Muscle of leg (tissue), 11 donors: ENCODE results near the gene CD48. TPM values are rescaled to one million over a fixed set of nuclear protein-coding genes. Genes with fewer than 3 reads are reported as not detected.
"Not testable (repeated sequence)": the region's sequence is repeated elsewhere in the genome, so short reads cannot be mapped to it uniquely, and the experiment has no call there.

ENCODE experiments used
- DNase-seq: peaks from one replicate; pipeline ENCODE4 v3.0.0; 2013
- H3K27ac ChIP-seq: one replicate; pipeline ENCODE4 v1.5.1; 2013; ENCODE audit warnings: mild to moderate bottlenecking, low read length, control low read depth
- H3K27me3 ChIP-seq: one replicate; pipeline ENCODE4 v1.6.1; 2013; ENCODE audit warnings: low read length; ENCODE audit not compliant: control insufficient read depth, insufficient read depth
- H3K36me3 ChIP-seq: one replicate; pipeline ENCODE4 v1.6.1; 2013; ENCODE audit warnings: low read length; ENCODE audit not compliant: control insufficient read depth, insufficient read depth
- H3K4me1 ChIP-seq: one replicate; pipeline ENCODE4 v1.6.1; 2013; ENCODE audit warnings: low read length; ENCODE audit not compliant: control insufficient read depth, insufficient read depth
- H3K4me3 ChIP-seq: one replicate; pipeline ENCODE4 v1.5.1; 2013; ENCODE audit warnings: low read length, control low read depth
- H3K9me3 ChIP-seq: replicated peaks from 2 replicates; pipeline ENCODE4 v1.6.1; 2013; ENCODE audit warnings: low read depth, low read length; ENCODE audit not compliant: control insufficient read depth
- WGBS: methylation state at CpG from one replicate; pipeline ENCODE4 v1.1.5; 2013; ENCODE audit warnings: missing lambda C conversion rate; ENCODE audit not compliant: insufficient coverage; 5-methylcytosine and 5-hydroxymethylcytosine counted together
- polyA plus RNA-seq, 8 donors: library from polyadenylated mRNA; unstranded; fragments of 120-200 nt; gene quantifications; one replicate each; pipeline versions ENCODE4 v1.2.1 to v1.2.3, GENCODE V29; 2013; ENCODE audit warnings: inconsistent platforms in 1 of 8, low replicate concordance in 1 of 8; ENCODE audit not compliant: insufficient read length in 8 of 8, insufficient read depth in 1 of 8
- total RNA-seq: library from RNA; stranded (reverse); fragments of 120-200 nt; gene quantifications from one replicate; pipeline ENCODE4 v1.2.4, GENCODE V29; 2013

The CD48 gene
- total and polyA plus RNA-seq, 9 donors, result 1.1 to 2.0 (median 1.3) TPM

DNA sequence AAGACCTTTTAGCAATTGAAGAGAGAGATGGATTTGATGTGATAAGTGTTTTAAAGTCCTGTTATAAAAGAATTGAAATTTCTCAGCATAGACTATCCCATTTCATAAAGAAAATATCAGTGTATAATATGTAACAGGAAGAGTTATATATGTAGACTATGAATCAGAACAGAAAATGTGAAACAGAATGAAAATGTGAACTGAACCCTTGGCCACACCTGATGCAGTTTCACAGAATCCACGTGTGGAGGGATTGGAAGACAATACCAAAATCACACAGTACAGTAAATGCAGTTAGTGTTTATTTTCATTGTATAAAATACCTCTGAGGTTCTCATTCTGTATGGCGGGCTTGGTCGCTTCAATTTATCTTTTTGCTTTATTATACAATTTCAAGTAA lies 54.9 kb downstream of the CD48 start:
- Histone ChIP-seq H3K4me1 (no peaks in the 10 kb centered on the region), H3K4me3 (no peak overlapping the region), H3K27me3 (no peaks in the 10 kb centered on the region), H3K36me3 (no peaks in the 10 kb centered on the region), H3K9me3 (no peaks in the 10 kb centered on the region), H3K27ac (no peak overlapping the region)
- no CpG with 5 or more reads among the region's 3 CpGs for WGBS
- no peak for DNase-seq

DNA sequence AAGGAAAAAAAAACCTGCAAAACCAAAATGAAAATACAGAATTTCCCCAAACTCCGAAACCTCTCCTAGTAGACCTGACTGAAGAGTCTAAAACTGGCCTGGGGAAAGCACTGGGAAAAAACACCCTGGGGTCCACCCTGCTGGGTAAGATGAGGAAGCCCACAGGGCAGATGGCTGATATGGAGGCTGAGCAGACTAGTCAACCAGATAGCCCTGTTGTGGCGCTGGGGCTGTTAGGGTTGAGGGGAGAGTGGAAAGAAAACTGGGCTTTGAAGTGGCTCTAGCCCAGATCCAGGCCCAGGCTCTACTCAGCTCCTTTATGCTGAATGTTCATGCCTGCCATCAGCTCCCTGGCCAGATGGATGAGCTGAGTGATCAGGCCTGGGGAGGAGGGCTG lies 58.0 kb downstream of the CD48 start:
- WGBS, result 64% methylated on average over 1 of the region's 2 CpGs

DNA sequence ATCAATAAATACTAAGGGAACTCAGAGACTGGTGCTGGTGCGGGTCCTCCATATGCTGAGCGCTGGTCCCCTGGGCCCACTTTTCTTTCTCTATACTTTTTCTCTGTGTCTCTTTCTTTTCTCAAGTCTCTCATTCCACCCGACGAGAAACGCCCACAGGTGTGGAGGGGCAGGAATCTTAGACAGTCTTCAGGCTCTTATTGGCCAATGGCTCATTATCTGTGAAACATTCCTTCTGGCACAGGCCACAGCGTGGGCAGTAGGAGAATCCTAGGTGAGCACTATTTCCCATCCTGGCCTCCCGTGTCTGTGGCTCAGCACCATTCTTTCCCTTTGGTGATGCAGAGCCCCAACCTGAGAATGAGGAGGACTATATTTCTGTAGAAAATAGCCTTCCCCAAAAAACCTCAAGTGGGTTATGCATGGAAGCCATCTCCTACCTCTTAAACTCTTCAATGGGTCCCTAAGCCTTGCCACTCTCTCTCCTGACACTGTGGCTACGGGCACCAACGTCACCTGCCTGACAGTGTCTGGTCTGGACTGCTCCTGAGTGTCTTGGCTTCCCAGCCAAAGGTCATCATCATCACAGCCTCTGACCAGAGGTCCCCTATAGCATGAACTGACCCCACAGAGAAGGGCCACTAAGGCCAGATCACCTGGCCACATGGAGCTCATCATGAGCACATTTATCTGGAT lies 58.5 kb downstream of the CD48 start:
- no peak for DNase-seq
- Histone ChIP-seq H3K27me3 (no peaks in the 10 kb centered on the region), H3K4me3 (no peak overlapping the region), H3K4me1 (no peaks in the 10 kb centered on the region), H3K36me3 (no peaks in the 10 kb centered on the region), H3K27ac (no peak overlapping the region), H3K9me3 (no peaks in the 10 kb centered on the region)
- WGBS, result 72% methylated on average over 5 of the region's 9 CpGs

More for the DNA sequence above, 58.0 kb downstream of the CD48 start:
- Histone ChIP-seq H3K27ac (no peak overlapping the region), H3K4me3 (no peak overlapping the region), H3K27me3 (no peaks in the 10 kb centered on the region), H3K36me3 (no peaks in the 10 kb centered on the region), H3K9me3 (no peaks in the 10 kb centered on the region), H3K4me1 (no peaks in the 10 kb centered on the region)
- no peak for DNase-seq

DNA sequence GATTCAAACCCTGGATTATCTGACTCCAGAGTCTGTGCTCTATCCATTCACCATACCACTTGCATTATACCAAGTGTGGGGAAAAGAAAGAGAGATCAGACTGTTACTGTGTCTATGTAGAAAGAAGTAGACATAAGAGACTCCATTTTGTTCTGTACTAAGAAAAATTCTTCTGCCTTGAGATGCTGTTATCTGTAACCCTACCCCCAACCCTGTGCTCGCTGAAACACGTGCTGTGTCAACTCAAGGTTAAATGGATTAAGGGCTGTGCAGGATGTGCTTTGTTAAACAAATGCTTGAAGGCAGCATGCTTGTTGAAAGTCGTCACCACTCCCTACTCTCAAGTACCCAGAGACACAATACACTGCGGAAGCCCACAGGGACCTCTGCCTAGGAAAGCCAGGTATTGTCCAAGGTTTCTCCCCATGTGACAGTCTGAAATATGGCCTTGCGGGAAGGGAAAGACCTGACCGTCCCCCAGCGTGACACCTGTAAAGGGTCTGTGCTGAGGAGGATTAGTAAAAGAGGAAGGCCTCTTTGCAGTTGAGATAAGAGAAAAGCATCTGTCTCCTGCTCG lies 59.5 kb downstream of the CD48 start:
- not testable (repeated sequence) for H3K4me3 ChIP-seq, H3K27me3 ChIP-seq, H3K9me3 ChIP-seq, DNase-seq, H3K36me3 ChIP-seq, H3K4me1 ChIP-seq
- H3K27ac ChIP-seq, result peak overlapping the region; percentile 47
- 60% methylated on average over 1 of the region's 8 CpGs for WGBS

DNA sequence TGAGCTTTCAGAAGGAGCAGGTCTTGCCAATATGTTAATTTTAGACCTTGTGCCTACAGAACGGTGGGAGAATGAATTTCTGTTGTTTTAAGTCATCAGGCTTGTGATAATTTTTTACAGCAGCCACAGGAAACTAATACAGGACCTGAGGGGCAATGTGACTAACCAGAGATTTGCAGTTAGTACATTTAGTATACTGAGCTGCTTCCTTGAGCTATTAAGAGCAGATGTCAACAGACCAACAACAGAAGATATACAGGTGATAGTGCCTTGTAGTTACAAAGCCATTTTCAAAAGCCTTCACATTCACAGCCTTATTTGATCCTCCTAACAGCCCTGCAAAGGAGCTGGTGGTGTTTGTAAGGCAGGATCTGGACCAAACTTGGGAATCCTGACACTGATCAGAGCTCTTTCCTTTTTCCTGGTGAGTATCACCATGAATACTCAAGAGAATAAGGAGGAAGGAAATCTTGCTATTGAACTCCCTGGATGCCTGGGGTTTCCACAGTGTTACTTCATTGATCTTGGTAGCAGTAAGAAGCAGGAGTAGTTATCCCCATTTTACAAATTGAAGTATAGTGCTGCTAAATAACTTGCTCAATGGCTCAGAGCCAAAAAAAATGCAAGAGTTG lies 60.1 kb downstream of the CD48 start:
- no peak for DNase-seq
- 14% methylated on average over 1 of the region's 1 CpG for WGBS
- peak overlapping the region; percentile 47 for H3K27ac ChIP-seq
- H3K9me3 ChIP-seq, result no peaks in the 10 kb centered on the region
- no peaks in the 10 kb centered on the region for H3K36me3 ChIP-seq
- H3K4me1 ChIP-seq, result no peaks in the 10 kb centered on the region
- no peak overlapping the region for H3K4me3 ChIP-seq
- no peaks in the 10 kb centered on the region for H3K27me3 ChIP-seq

DNA sequence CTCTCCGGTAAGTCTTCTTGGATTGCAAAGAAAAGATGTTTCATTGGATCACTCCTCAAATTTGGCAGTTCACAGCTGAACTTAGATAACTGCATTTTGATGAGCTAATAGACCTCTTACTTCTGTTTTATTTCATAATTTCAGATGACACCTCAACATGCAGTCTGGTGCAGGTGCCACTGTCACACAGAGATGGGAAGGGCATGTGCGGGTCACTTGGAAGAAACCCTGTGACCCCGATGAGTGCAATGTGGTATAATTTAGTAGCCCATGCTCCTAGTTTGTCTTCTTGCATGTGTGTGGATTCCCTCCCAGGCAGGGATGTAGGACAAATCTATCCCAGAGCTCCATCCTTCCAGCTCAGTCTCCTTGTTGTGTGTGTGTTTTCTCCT lies 64.3 kb downstream of the CD48 start:
- Histone ChIP-seq H3K27ac (no peak overlapping the region), H3K27me3 (no peaks in the 10 kb centered on the region), H3K36me3 (no peaks in the 10 kb centered on the region), H3K4me3 (no peak overlapping the region), H3K9me3 (no peaks in the 10 kb centered on the region), H3K4me1 (no peaks in the 10 kb centered on the region)
- 80% methylated on average over 2 of the region's 3 CpGs for WGBS
- no peak for DNase-seq

DNA sequence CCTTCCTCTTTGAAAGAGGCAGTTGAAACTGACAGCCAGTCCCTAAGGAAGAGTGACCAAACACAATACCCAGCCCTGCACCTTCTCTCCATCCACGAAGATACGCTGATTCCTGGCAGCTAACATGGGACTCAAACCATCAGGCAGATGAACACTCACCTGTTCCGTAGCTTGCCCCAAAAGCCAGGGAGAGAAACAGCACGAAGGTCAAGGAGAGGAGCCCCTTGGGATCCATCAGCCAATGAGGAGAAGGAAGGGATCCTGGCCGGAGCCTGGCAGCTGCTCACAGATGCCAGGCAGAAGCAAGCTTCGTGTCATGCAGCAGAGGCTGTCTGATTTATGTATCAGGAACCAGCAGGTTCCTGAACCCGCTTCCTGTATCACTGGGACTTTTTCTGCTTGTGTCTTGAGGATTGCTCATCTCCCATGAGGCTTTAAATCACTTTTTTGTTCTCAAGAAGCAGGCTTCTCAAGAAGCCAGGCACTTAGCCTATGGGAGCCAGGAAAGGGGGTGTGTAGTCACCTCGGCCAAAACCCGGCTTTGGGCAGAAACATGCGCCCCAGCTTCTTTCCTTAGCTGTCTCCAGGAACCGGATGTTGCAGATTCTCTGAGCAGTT lies 64.8 kb downstream of the CD48 start, which contains the start of gene SLAMF1:
TSS of gene SLAMF1 (minus strand) at position 334 of the 618 bp plus-strand sequence. CDS start at position 235, 99 bp downstream.
- Histone ChIP-seq H3K4me3 (no peak within 1 kb of the TSS), H3K27ac (no peak within 1 kb of the TSS), H3K9me3 (no peaks in the 10 kb centered on the region), H3K36me3 (no peaks in the 10 kb centered on the region), H3K27me3 (no peaks in the 10 kb centered on the region), H3K4me1 (no peaks in the 10 kb centered on the region)
- 49% methylated on average over 8 of the region's 11 CpGs for WGBS
- DNase-seq, result peak; percentile 22

DNA sequence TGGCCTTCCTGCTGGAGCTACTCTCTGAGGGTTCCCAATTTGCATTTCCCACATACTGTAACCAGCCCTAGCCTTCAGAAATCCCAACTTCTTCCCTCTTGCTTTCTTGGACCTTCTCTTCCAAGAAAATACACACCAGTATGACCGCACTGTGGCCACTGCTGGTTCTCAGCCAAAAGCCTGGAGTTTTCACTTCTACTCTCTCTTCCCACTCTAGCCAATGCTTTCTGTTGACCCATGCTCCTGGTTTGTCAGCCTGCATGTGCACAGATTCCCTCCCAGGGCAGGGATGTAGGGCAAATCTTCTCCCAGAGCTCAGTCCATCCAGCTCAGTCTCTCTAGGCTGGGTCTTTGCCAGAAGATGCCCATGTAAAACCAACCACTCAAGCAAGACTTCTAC lies 65.4 kb downstream of the CD48 start:
- 81% methylated on average over 1 of the region's 1 CpG for WGBS
- Histone ChIP-seq H3K27me3 (no peaks in the 10 kb centered on the region), H3K4me3 (no peak overlapping the region), H3K4me1 (no peaks in the 10 kb centered on the region), H3K36me3 (no peaks in the 10 kb centered on the region), H3K27ac (no peak overlapping the region), H3K9me3 (no peaks in the 10 kb centered on the region)
- DNase-seq, result no peak

DNA sequence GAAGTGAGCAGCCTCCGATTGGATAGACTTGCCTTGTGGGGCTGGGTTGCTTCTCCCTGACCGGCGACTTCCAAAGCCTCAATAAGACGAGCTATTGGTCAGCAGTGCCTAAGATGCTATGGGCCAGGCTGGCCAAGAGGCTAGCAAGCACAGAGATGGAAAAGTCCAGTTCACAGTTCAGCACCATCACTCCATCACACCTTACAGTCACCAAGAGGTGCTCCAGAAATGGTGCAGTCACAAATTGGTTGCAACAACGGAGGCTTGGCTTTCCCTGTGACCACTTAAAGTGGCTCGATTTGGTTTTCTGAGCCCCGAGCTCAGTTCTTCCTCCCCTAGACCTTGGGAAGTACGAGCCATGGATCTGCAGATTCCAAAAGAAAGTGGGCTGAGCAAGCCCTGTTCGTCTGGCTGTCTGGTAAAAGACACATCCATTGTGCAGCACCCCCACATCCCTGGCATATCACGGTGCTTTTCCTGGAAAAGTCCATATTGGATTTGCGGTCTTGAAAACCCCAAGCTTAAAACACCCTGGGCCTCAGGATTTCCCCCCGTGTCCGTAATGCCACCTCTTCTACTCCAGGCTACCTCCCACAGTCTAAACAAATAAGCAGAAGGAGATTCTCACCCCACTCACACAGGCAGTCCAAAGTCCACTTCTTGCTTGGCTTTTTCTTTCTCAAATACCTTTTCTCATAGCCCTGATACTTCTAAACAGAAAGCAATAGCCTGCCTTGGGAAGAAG lies 66.1 kb downstream of the CD48 start:
- no peaks in the 10 kb centered on the region for H3K4me1 ChIP-seq
- no peaks in the 10 kb centered on the region for H3K9me3 ChIP-seq
- no peak overlapping the region for H3K27ac ChIP-seq
- no peaks in the 10 kb centered on the region for H3K27me3 ChIP-seq
- no peak for DNase-seq
- WGBS, result 83% methylated on average over 11 of the region's 13 CpGs
- H3K36me3 ChIP-seq, result no peaks in the 10 kb centered on the region
- H3K4me3 ChIP-seq, result no peak overlapping the region

DNA sequence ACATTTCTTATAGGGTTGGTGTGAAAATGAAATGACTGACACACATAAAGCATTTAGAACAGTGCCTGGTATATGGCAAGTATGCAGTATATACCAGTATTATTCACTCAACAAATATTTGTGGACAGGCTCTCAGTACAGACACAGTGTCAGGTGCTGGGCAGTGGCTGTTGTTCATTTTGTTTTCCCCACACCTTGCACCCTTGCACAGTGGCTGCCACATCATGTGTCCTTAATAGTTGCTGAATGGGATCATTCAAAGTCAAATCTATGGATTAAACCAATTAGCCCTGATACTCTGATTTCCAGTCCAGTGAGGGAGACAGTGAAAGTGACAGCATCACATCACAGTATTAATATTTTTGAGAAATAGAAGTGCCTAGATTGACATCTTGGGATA lies 67.2 kb downstream of the CD48 start:
- no peak overlapping the region for H3K4me3 ChIP-seq
- no peaks in the 10 kb centered on the region for H3K4me1 ChIP-seq
- no peaks in the 10 kb centered on the region for H3K27me3 ChIP-seq
- H3K9me3 ChIP-seq, result no peaks in the 10 kb centered on the region
- H3K27ac ChIP-seq, result no peak overlapping the region
- H3K36me3 ChIP-seq, result no peaks in the 10 kb centered on the region
- DNase-seq, result no peak
